Esophagus mucosa (tissue), 1 donor: ENCODE measurements around the gene MCRIP1. TPM values are rescaled to one million over a fixed set of nuclear protein-coding genes. Genes with fewer than 3 reads are reported as not detected.
A peak's percentile ranks its signal among the peaks of the same experiment; 100 is the strongest.

ENCODE experiments used
- ATAC-seq: fragments of 200-7000 bp; cut with Tn5 transposase; one replicate; pipeline ENCODE4 v1.9.1; 2020
- total RNA-seq: library from RNA; stranded (reverse); gene quantifications from one replicate; pipeline ENCODE4 v1.2.4, GENCODE V29; 2023
- donor health status: DM: yes; HTN: yes; CAD: no.

MCRIP1 gene
- total RNA-seq, 1 donor from 2014 or later: 18.7 TPM

DNA sequence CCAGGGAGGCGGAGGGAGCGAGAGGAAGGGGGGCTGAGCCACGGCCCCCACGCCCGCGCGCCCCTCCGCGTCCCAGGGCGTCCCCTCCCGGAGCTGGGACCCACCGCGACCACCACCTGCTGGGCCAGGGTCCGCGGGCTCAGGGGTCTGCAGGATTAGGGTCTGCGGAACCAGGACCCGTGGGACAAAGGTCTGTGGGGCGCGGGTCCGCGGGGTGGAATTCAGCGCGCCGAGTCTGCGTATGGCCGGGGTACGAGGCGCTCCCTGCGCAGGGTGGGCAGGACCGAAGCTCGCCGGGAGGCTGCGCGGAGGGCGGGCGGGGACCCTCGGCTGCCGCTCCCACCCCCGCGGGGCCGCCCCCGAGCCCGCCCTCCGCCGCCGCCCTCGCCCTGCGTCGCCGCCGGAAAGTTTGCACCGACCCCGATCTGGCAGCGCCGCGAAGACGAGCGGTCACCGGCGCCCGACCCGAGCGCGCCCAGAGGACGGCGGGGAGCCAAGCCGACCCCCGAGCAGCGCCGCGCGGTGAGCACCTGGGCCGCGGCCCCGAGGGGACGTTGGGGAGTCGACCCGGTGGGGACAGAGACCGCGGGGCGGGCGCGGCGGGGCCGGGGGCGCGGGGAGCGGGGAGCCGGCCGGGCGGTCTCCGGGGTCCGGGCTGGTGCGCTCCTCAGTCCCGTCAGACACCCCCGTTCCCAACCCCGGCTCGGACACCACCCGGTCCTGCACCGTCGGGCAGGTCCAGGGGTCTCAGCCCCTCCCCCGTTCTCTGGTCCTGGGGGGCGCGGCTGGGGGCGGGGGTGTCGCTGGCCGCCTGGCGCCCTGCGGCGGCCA lies 29.1 kb downstream of the MCRIP1 start, which contains the start of gene GCGR:
Gene GCGR (plus strand): TSS at position 423 of the 831 bp plus-strand sequence. CDS start 4,869 bp downstream, outside the sequence.
- no peak for ATAC-seq

GRCh38 chr17:81802856-81803643 lies 30.0 kb downstream of the MCRIP1 start:
- ATAC-seq: no peak

- ATAC-seq: no peak
Observed at GRCh38 chr17:81802048-81802758, 30.9 kb downstream of the MCRIP1 start.

GRCh38 chr17:81801327-81801726 lies 31.8 kb downstream of the MCRIP1 start:
- ATAC-seq: no peak

DNA sequence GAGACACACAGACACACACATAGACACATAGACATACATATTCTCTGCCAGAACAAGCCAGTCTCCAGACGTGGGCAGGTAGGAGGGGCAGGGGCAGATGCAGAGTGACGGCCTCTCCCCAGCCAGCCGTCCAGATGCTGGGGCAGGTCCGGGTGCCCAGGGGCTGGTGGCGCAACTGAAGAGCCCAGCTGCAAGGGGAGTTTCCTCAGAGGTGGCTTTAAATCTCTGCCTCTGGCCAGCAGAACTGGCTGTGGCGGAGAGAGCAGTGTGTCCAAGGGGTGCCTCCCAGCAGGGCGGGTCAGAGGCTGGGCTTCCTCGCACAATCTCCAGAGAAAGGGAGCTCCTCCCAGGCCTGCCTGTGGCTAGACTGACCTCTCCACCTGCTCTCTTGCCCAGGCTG lies 38.6 kb downstream of the MCRIP1 start:
- ATAC-seq: peak; percentile 87

- ATAC-seq: peak; percentile 33
Observed at GRCh38 chr17:81794074-81794476, 39.0 kb downstream of the MCRIP1 start.

- ATAC-seq: peak; percentile 56
Observed at GRCh38 chr17:81792675-81793615, 40.1 kb downstream of the MCRIP1 start.

Other genes starting within 250 kb of the MCRIP1 start
- gene NPLOC4, start 196.2 kb downstream of the MCRIP1 start, total RNA-seq: 92.8 TPM
- 2.2 TPM for gene TSPAN10, start 196.1 kb downstream of the MCRIP1 start, total RNA-seq
- gene PDE6G, start 176.7 kb downstream of the MCRIP1 start, total RNA-seq: not detected
- gene OXLD1, start 166.7 kb downstream of the MCRIP1 start, total RNA-seq: 22.4 TPM
- 21.4 TPM for gene CCDC137, start 166.6 kb downstream of the MCRIP1 start, total RNA-seq
- gene ARL16, start 149.5 kb downstream of the MCRIP1 start, total RNA-seq: 24.3 TPM
- 62.5 TPM for gene HGS, start 149.3 kb downstream of the MCRIP1 start, total RNA-seq
- gene MRPL12, start 129.9 kb downstream of the MCRIP1 start, total RNA-seq: 89.5 TPM
- gene SLC25A10, start 121.0 kb downstream of the MCRIP1 start, total RNA-seq: 37.2 TPM
- 0.08 TPM for gene GCGR, start 29.1 kb downstream of the MCRIP1 start, total RNA-seq
- gene PPP1R27, start 1.8 kb upstream of the MCRIP1 start, total RNA-seq: 0.24 TPM
- 812 TPM for gene P4HB, start 27.2 kb upstream of the MCRIP1 start, total RNA-seq
- 300 TPM for gene ARHGDIA, start 38.0 kb upstream of the MCRIP1 start, total RNA-seq
- 68.9 TPM for gene ALYREF, start 58.3 kb upstream of the MCRIP1 start, total RNA-seq
- 113 TPM for gene ANAPC11, start 58.4 kb upstream of the MCRIP1 start, total RNA-seq
- gene NPB, start 68.9 kb upstream of the MCRIP1 start, total RNA-seq: 0.24 TPM
- gene PCYT2, start 78.1 kb upstream of the MCRIP1 start, total RNA-seq: 36.7 TPM
- gene SIRT7, start 84.9 kb upstream of the MCRIP1 start, total RNA-seq: 46.2 TPM
- gene MAFG, start 94.4 kb upstream of the MCRIP1 start, total RNA-seq: 12.3 TPM
- 28.9 TPM for gene PYCR1, start 104.0 kb upstream of the MCRIP1 start, total RNA-seq
- not detected for gene MYADML2, start 113.9 kb upstream of the MCRIP1 start, total RNA-seq
- not detected for gene NOTUM, start 127.9 kb upstream of the MCRIP1 start, total RNA-seq
- gene ASPSCR1, start 144.3 kb upstream of the MCRIP1 start, total RNA-seq: 19.0 TPM
- gene CENPX, start 189.6 kb upstream of the MCRIP1 start, total RNA-seq: 71.8 TPM
- 8.4 TPM for gene LRRC45, start 190.0 kb upstream of the MCRIP1 start, total RNA-seq
- 6.2 TPM for gene RAC3, start 198.4 kb upstream of the MCRIP1 start, total RNA-seq
- 138 TPM for gene DCXR, start 204.4 kb upstream of the MCRIP1 start, total RNA-seq
- gene RFNG, start 218.5 kb upstream of the MCRIP1 start, total RNA-seq: 21.6 TPM
- 59.3 TPM for gene GPS1, start 218.6 kb upstream of the MCRIP1 start, total RNA-seq
- gene DUS1L, start 232.5 kb upstream of the MCRIP1 start, total RNA-seq: 78.4 TPM